Activated CD4-positive, alpha-beta T cell treated with anti-CD3 and anti-CD28 coated beads, Interleukin-2, Interleukin-6, amounts not matched to agents 100 ng/mL and 50 ng/mL, durations not matched to agents 16 hours and 8 hours (primary cell): ENCODE measurements around the gene TRA2A.
"Not testable (repeated sequence)": the region's sequence is repeated elsewhere in the genome, so short reads cannot be mapped to it uniquely, and the experiment has no call there.

ENCODE experiments used
- DNase-seq: peaks from one replicate; pipeline ENCODE4 v3.0.0-alpha.2; 2020

Gene TRA2A

DNA sequence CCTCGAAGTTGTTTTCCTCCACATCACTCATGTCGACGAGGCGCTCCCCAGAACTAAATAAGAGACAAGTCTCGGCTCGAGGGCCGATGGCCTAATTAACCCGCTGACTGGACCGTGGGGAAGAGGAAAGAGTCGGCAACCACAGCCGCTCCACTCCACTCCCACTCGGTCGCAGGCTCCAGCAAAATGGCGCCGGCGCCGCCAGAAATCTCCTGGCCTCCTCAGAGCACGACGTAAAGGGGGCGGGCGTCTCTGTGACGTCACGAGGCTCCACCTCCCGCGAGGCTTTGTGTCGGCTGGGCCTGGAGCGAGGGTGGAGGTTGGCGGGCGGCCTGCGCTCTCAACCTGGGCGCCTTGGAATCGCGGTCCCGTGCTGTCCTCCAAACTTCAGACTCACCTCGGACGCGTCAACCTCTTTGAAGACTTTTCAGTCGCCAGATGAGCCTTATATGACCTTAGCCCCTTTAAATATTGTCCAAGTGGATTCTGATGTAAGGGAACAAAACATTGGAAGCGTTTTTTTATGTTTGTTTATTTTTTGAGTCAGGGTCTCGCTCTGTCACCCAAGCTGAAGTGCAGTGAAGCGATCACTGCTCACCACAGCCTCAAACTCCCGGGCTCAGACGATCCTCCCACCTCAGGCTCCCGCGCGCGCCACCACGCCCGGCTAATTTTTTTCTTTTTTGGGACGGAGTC is at the start of gene TRA2A:
Gene TRA2A (minus strand): TSS at position 188 of the 696 bp plus-strand sequence. CDS start 157 bp downstream, at position 31.
- peak; percentile 97 for DNase-seq

DNA sequence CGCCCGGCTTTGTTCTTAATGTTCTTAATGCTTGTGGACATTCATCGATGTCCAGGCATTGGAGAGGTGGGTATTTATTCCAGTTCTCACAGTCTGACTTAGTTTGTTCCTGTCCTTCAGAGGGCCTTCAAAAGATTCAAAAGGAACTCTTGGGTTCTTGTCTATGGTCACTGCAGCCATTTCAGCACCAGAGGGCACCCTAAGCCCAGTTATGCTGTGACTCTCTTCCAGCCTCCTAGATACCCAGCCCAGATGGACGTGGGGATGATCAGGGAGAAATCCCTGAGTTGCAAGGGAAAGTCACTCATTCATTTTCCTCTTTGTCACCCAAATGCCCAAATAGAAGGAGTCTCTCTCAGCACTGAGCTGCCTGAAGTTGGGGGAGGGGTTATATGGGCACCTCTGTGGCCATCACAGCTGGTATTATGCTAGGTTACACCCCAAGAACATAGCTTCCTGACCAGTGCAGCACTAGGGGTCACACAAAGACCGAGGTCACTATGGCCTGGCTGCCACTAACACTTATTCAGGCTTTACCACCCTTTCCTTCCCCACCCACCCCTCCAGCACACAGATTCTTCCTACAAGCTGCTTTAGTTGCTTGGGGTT is 38.9 kb upstream of the TRA2A start:
- peak; percentile 76 for DNase-seq

DNA sequence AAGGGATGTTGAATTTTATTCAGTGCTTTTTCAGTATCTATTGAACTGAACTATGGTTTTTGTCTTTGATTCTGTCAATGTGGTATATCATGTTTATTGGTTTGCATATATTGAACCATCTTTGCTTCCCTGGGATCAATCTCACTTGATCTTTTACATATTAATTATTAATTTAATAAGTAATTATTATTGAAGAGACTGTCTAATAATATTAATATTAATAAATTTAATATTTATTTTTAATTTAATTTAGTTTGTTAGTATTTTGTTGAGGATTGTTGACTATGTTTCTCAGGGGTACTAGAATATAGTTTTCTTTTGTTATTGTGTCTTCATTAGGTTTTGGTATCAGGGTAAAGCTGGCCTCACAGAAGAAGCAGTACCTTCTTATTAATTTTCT is 26.5 kb upstream of the TRA2A start:
- DNase-seq, result no peak

DNA sequence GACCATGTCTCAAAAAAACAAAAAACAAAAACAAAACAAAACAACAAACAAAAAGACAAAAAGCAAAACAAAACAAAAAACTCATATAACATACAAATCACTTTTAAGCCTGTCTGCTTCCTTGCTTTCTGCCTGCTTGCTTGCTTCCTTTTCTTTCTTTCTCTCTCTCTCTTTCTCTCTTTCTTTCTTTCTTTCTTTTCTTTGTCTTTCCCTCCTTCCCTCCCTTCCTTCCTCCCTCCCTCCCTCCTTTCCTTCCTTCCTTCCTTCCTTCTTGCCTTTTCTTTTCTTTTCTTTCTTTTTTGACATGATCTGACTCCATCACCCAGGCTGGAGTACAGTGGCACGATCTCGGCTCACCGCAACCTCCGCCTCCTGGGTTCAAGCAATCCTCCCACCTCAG is 15.9 kb upstream of the TRA2A start:
- no peak for DNase-seq

DNA sequence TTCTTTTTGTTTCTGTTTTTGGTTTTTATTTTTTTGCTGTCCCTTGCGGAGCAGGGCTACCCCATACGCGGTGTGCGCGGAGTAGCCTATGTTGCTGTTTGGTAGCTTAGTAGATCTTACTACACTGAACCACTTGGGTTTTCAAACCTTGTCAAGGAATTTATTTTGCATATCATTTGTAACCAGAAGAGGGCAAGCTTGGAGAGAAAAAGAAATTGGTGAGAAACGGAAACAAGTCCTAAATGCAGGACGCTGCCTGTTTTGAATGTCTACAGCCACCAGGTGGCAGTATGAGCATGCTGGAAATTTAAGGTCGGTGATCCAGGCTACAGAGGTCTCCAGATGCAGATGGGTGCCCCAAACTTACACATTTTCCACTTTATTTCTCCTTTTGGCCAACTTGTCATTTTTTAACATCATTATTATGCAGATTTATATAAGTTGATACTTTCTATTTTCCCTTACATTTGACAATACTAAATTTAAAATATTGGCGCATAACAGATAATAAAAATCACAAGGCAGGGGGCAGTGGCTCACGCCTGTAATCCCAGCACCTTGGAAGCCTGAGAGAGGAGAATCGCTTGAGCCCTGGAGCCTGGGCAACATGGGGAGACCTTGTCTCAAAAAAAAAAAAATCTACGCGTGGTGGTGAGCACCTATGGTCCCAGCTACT is 15.3 kb upstream of the TRA2A start:
- peak; percentile 87 for DNase-seq

DNA sequence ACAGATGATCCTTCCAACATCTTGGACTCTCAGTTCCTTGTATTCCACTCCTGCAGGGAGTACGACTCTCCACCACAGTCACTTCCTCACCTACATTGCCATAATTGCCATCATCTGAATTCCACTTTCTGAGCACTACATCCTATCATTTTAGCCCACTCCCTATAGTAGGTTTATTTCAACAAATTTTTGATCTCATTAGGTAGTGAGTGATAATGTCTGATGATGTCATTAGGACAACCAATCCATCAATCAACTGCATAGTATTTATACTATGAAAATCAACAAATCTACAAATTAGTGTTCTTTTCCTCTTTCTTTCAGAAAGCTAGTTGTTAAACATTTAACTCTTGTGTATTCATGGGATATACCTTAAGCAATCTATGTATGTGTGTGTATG is 13.7 kb upstream of the TRA2A start:
- DNase-seq, result no peak

DNA sequence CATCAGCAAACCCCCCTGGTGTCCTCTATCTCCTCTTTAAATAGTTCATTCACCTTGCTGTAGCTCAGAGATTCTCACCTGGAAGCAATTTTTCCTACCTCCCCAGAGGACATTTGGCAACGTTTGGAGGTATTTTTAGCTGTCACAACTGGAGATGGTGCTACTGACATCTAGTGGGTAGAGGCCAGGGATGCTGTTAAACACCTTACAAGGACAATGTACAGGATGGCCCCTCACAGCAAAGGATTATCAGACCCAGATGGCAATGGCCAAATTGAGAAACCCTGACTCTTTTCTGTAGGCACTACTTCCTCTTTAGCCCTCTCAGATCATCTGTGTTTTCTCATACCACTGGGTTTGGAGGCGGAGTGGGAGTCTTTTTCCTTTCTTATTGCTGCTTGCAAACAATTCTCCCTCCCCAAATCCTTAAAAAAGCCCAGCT is 13.2 kb upstream of the TRA2A start:
- DNase-seq, result peak; percentile 33

- DNase-seq, result no peak
Observed at GRCh38 chr7:23542752-23543151, 11.0 kb upstream of the TRA2A start.

GRCh38 chr7:23539494-23539907 is 7.7 kb upstream of the TRA2A start:
- peak; percentile 15 for DNase-seq

DNA sequence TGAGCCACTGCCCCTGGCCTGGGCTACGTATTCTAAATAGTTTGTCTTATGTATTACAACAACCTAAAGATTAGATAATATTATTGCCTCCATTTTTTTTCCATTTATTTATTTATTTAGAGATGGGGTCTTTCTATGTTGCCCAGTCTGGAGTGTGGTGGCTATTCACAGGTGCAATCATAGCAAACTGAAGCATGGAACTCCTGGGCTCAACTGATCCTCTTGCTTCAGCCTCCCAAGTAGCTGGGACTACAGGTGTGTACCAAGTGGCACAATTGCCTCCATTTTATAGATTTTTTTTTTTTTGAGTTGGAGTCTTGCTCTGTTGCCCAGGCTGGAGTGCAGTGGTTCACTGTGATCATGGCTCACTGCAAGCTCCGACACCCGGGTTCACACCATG is 6.5 kb upstream of the TRA2A start:
- no peak for DNase-seq

DNA sequence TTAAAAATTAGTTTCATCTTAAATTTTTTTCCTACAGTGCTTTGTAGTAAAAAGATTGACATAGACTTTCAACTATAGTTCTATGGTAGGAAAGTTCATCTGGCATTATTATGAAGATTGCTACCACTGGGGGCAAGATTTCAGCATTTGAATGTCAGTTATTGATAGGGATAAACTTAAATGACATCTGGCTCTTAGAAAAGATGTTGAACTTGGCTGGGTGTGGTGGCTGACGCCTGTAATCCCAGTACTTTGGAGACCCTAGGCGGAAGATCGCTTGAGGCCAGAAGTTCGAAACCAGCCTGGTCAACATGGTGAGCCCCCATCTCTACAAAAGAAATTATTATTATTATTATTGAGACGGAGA is 1.4 kb upstream of the TRA2A start:
- no peak for DNase-seq

DNA sequence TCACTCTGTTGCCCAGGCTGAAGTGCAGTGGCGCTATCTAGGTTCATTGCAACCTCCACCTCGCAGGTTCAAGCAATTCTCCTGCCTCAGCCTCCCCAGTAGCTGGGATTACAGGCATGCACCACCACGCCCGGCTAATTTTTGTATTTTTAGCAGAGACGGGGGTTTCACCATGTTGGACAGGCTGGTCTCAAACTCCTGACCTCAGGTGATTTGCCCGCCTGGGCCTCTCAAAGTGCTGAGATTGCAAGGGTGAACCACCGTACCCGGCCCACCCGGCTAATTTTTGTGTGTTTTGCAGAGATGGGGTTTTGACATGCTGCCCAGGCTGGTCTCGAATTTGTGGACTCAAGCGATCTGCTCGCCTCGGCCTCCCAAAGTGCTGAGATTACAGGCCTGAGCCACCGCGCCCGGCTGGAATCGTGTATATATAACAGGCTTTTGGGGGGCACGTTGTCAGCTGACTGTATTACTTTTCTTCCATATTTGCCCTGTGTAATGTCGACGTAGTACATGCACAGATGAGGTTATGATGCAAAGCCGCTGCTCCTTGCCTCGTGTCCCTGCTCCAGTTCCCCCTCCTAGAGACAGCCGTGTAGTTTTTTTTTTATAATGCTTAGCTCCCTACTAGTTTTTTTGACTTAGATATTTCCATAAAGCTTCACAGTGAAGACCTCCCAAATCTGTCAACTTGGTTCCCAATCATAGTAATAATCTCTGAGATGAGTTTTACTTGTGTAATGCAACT is 883 bp upstream of the TRA2A start:
- no peak for DNase-seq

GRCh38 chr7:23531050-23531793 is 559 bp downstream of the TRA2A start:
- peak; percentile 80 for DNase-seq

DNA sequence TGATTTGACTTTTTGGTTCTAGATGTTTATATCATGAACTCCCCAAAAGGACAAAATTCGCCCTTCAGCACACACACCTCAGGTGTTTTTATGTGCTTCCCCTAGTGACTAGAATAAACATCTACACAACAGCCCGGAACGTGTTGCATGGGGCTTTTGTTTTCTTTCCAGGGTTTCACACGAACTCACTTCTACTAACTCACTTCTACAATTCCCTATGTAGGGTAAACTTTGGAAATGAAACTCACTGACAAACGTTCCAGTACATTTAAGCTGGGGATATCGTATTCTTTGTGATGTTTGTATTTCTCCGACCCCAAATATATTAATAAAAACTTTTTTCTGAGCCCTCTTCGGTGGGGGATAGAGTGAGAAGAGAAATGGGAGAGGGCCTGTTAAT is 1.4 kb downstream of the TRA2A start:
- DNase-seq, result peak; percentile 57

DNA sequence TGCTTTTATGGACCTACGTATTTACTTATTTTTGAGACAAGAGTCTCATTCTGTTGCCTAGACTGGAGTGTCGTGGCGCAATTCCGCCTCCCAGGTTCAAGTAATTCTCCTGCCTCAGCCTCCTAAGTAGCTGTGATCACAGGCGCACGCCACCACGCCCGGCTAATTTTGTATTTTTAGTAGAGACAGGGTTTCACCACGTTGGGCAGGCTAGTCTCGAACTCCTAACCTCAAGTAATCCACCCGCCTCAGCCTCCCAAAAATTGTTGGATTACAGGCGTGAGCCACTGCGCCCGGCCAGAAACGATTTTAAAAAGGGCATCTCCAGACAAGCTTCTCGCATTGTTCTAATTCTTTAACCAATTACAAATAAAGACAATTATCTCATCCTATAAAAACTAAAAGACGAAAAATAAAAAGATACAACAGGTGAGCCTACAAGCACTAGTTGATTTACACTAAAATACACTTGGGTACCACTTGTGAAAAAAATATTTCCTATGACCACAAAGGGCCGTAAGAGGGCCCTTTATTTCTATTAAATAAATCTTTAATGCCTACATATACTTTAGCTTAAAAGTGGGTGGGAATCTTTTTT is 2.4 kb downstream of the TRA2A start:
- DNase-seq, result no peak

GRCh38 chr7:23525611-23526010 is 6.2 kb downstream of the TRA2A start:
- not testable (repeated sequence) for DNase-seq

- no peak for DNase-seq
Observed at GRCh38 chr7:23524473-23524872, 7.3 kb downstream of the TRA2A start.

- DNase-seq, result no peak
Observed at GRCh38 chr7:23523486-23524075, 8.2 kb downstream of the TRA2A start.

- DNase-seq, result no peak
Observed at GRCh38 chr7:23520582-23520981, 11.2 kb downstream of the TRA2A start.

DNA sequence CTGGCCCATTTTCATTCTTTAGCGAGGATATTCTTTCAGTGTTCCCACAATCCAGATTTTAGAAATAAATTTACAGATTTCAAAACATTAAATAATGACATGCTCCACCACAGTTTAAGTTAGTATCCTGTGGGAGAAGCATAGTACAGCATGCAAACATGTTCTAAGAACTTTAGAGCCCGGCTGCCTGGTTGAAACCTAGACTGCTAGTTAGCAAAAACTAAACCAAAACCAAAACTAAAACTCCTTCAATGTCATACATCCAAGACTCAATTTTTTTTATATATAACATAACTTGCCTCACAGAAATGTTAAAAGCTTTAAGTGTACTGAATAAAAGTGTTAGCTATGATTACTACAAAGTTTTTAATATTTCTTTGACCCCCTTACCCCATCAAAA is 17.0 kb downstream of the TRA2A start:
- peak; percentile 41 for DNase-seq

DNA sequence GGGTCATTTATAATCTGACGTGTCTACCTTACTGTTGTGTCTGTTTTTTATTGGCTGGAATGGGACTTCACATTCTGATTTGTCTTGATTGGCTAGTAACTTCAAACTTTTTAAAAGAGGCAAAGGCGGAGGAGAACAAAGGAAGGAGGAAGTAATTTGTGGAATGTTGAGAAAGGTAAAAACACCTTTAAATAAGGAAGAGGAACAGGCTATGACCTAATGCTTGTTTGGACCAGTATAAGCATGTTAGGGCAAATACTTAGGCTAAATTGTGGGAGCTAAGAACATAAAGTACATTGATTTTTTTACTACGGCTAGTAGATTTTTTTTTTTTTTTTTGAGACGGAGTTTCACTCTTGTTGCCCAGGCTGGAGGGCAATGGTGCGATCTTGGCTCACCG is 18.0 kb downstream of the TRA2A start:
- DNase-seq, result not testable (repeated sequence)

- no peak for DNase-seq
Observed at GRCh38 chr7:23494009-23494408, 37.8 kb downstream of the TRA2A start.
